ENCODE data around the gene KRTAP5-7. TPM values are rescaled to one million over a fixed set of nuclear protein-coding genes. Genes with fewer than 3 reads are reported as not detected.
A peak's percentile ranks its signal among the peaks of the same experiment; 100 is the strongest.

Gene KRTAP5-7
- total RNA-seq, 1 experiment from 2014 or later: not detected

DNA sequence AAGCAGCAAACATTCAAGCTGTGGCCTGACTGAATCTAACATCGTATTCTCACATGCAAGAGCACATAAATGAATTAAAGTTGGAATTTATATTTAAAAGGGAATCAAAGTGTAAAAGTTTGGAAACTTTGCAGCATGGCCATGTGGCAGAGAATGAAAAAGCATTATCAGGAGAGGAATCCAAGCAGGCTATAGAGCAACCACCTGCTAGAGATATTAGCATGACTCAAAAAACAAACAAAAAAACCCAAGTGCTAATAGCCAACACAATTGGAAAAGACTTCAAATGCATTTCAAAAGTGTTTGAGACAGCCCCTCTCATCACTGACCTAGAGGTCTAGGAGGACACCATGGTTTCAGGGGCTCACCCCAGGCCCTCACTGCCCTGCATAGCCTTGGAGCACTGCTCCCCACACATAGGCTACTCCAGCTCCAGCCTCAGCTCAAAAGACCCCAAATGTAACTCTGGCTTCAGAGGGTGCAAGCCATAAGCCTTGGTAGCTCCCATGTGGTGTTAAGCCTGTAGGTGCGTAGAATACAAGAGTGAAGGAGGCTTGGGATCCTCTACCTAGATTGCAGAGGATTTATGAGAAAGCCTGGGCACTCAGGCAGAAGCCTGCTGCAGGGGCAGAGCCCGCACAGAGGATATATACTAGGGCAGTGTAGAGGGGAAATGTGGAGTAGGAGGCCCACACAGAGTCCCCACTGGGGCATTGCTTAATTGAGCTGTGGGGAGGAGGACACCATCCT, 1.7 kb upstream of the KRTAP5-7 start:
- no peaks in the 10 kb centered on the region for H3K9me2 ChIP-seq (replicated peaks; ENCODE audit: low read length)
- no peaks in the 10 kb centered on the region for H3K36me3 ChIP-seq (ENCODE audit: low read depth, low read length)
- H3K4me1 ChIP-seq (ENCODE audit: insufficient read depth, low read length): 0 out of 2 replicates have a peak, but pooled peaks cover 8% of the 10 kb centered on the region
- no peaks in the 10 kb centered on the region for H3K79me2 ChIP-seq (ENCODE audit: low read length)
- H3K27ac ChIP-seq (ENCODE audit: low read length): no peak overlapping the region
- no TSS peak for BruUV-seq (replicated peaks)
- H3K4me2 ChIP-seq (ENCODE audit: low read length): no peak overlapping the region
- no peaks in the 10 kb centered on the region for H3K9me3 ChIP-seq (ENCODE audit: low read length)
- H3F3A ChIP-seq (ENCODE audit: low read length, unreplicated experiment): no peaks in the 10 kb centered on the region
- DNase-seq (peak; percentile 33), ATAC-seq (peak; percentile 54)
- H4K20me1 ChIP-seq (ENCODE audit: low read length): no peaks in the 10 kb centered on the region
- intact Hi-C loops (cut with micrococcal nuclease): no loop called here
- no peak for TF ChIP-seq CTCF (conservative IDR thresholded peaks at IDR 0.05; ENCODE audit: low read depth, low read length)
- TF ChIP-seq EZH2phosphoT487 (IDR thresholded peaks at IDR 0.05; ENCODE audit: borderline replicate concordance, low read length): no peak
- no peak overlapping the region for H3K4me3 ChIP-seq (ENCODE audit: low read length)
- no peak overlapping the region for H3K9ac ChIP-seq (ENCODE audit: low read length)
- H3K27me3 ChIP-seq (ENCODE audit: low read length): no peaks in the 10 kb centered on the region
- ChIA-PET POLR2A (ENCODE audit: unreplicated experiment) (no interaction called here), CTCF (no interaction called here)
- H2AFZ ChIP-seq (ENCODE audit: low read length): no peak overlapping the region

DNA sequence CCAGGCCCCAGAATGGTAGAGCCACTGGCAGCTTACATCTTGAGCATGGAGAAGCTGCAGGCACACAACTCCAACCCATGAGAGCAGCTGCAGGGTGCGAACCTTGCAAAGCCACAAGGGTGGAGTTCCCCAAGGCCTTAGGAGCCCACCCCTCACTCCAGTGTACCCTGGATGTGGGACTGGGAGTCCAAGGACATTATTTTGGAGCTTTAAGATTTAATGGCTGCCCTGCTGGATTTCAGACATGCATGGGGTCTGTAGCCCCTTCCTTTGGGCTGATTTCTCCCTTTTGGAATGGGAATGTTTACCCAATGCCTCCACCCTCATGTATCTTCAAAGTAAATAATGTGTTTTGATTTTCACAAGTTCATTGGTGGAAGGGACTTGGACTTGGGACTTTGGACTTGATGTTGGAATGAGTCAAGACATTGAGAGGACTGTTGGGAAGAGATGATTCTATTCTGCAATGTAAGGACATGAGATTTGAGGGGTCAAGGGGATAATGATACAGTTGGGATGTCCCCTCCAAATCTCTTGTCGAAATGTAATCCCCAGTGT, 1.1 kb upstream of the KRTAP5-7 start:
- no peak for TF ChIP-seq EZH2 (IDR thresholded peaks at IDR 0.05; ENCODE audit: low read length, unreplicated experiment)
- TF ChIP-seq EZH2phosphoT487 (IDR thresholded peaks at IDR 0.05; ENCODE audit: borderline replicate concordance, low read length): no peak
- no peak for TF ChIP-seq CTCF (conservative IDR thresholded peaks at IDR 0.05; ENCODE audit: low read depth, low read length)
- DNase-seq (no peak), ATAC-seq (no peak)
- H3K27me3 ChIP-seq (ENCODE audit: low read length): no peaks in the 10 kb centered on the region
- H3K9me2 ChIP-seq (replicated peaks; ENCODE audit: low read length): no peaks in the 10 kb centered on the region
- CTCF ChIA-PET: no interaction called here
- BruUV-seq (replicated peaks): no TSS peak
- H3K79me2 ChIP-seq (ENCODE audit: low read length): no peaks in the 10 kb centered on the region
- POLR2A ChIA-PET (ENCODE audit: unreplicated experiment): no interaction called here
- H3K4me1 ChIP-seq (ENCODE audit: insufficient read depth, low read length): 0 out of 2 replicates have a peak, but pooled peaks cover 8% of the 10 kb centered on the region
- no peak overlapping the region for H3K4me3 ChIP-seq (ENCODE audit: low read length)
- no peaks in the 10 kb centered on the region for H3K9me3 ChIP-seq (ENCODE audit: low read length)
- H2AFZ ChIP-seq (ENCODE audit: low read length): no peak overlapping the region
- H3K36me3 ChIP-seq (ENCODE audit: low read depth, low read length): no peaks in the 10 kb centered on the region
- no peaks in the 10 kb centered on the region for H3F3A ChIP-seq (ENCODE audit: low read length, unreplicated experiment)
- no peak overlapping the region for H3K27ac ChIP-seq (ENCODE audit: low read length)
- no peaks in the 10 kb centered on the region for H4K20me1 ChIP-seq (ENCODE audit: low read length)
- intact Hi-C loops (cut with micrococcal nuclease): no loop called here
- H3K4me2 ChIP-seq (ENCODE audit: low read length): no peak overlapping the region
- no peak overlapping the region for H3K9ac ChIP-seq (ENCODE audit: low read length)

GRCh38 chr11:71527576-71528210, 626 bp downstream of the KRTAP5-7 start:
- TF ChIP-seq CTCF (conservative IDR thresholded peaks at IDR 0.05; ENCODE audit: low read depth, low read length): no peak
- TF ChIP-seq EZH2phosphoT487 (IDR thresholded peaks at IDR 0.05; ENCODE audit: borderline replicate concordance, low read length): no peak
- TF ChIP-seq EZH2 (IDR thresholded peaks at IDR 0.05; ENCODE audit: low read length, unreplicated experiment): no peak
- intact Hi-C loops (cut with micrococcal nuclease): no loop called here
- ATAC-seq: no peak

More at GRCh38 chr11:71527576-71528210, 626 bp downstream of the KRTAP5-7 start:
- POLR2A ChIA-PET (ENCODE audit: unreplicated experiment): no interaction called here
- Histone ChIP-seq H3K4me3 (ENCODE audit: low read length) (no peak overlapping the region), H3K9me2 (replicated peaks; ENCODE audit: low read length) (no peaks in the 10 kb centered on the region), H3K9ac (ENCODE audit: low read length) (no peak overlapping the region), H3K27ac (ENCODE audit: low read length) (no peak overlapping the region), H3K9me3 (ENCODE audit: low read length) (no peaks in the 10 kb centered on the region), H3K79me2 (ENCODE audit: low read length) (no peaks in the 10 kb centered on the region), H3K4me1 (ENCODE audit: insufficient read depth, low read length) (0 out of 2 replicates have a peak, but pooled peaks cover 8% of the 10 kb centered on the region), H3K27me3 (ENCODE audit: low read length) (no peaks in the 10 kb centered on the region), H3K4me2 (ENCODE audit: low read length) (no peak overlapping the region), H3F3A (ENCODE audit: low read length, unreplicated experiment) (no peaks in the 10 kb centered on the region), H4K20me1 (ENCODE audit: low read length) (no peaks in the 10 kb centered on the region), H2AFZ (ENCODE audit: low read length) (no peak overlapping the region), H3K36me3 (ENCODE audit: low read depth, low read length) (no peaks in the 10 kb centered on the region)
- BruUV-seq (replicated peaks): no TSS peak
- DNase-seq: no peak
- CTCF ChIA-PET: no interaction called here
